ENCODE data around the gene NTMT2. TPM values are rescaled to one million over a fixed set of nuclear protein-coding genes. Genes with fewer than 3 reads are reported as not detected.
"Not testable (repeated sequence)": the region's sequence is repeated elsewhere in the genome, so short reads cannot be mapped to it uniquely, and the experiment has no call there.

The NTMT2 gene
- not detected in 2 replicates for total RNA-seq
- 0.15 TPM for polyA plus RNA-seq (2012)

DNA sequence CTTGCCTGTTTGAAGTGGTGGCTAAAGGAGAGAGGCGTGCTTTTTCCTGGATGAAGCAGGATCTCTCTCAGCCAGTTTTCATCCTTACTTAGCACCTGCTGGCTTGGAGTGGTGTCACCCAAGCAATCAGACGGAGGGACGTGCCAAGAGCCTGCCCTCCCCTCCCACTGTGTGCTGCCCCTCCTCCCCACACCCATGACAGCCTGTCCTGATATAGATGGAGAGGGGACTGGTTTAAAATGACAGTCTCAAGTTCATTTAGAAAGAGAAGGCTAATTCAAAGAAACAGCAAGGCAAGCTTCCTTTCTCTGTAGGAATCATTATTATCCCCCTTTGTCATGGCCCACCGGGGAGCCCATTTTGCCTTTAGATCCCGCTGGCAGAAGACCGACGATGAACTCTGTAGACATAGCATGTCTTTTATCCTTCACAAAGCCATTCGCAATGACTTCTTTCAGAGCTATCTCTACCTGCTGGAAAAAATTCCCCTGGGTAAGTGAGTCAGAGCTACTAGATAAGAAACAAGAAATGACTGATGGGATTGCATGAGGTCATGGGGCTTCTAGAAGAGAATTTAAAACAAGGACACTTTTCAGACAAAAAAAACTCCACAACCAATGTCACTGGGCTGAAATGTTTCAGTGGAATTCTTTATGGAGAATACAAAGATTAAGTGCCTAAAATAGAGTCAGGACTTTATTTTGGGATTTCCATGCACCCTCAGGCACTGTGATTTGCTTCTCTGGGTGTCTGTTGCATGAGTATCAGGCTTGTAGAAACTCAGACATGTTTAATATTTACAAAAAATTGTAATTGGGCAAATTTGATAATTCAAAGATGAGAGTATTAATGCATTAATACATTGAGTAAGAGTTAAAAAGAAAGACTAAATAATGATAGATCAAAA, at the start of gene NTMT2:
NTMT2 (plus strand) TSS at position 190 of the 907 bp plus-strand sequence; CDS start at position 339, 149 bp downstream.
- peak; percentile 41 for DNase-seq (ENCODE audit: low read depth)

DNA sequence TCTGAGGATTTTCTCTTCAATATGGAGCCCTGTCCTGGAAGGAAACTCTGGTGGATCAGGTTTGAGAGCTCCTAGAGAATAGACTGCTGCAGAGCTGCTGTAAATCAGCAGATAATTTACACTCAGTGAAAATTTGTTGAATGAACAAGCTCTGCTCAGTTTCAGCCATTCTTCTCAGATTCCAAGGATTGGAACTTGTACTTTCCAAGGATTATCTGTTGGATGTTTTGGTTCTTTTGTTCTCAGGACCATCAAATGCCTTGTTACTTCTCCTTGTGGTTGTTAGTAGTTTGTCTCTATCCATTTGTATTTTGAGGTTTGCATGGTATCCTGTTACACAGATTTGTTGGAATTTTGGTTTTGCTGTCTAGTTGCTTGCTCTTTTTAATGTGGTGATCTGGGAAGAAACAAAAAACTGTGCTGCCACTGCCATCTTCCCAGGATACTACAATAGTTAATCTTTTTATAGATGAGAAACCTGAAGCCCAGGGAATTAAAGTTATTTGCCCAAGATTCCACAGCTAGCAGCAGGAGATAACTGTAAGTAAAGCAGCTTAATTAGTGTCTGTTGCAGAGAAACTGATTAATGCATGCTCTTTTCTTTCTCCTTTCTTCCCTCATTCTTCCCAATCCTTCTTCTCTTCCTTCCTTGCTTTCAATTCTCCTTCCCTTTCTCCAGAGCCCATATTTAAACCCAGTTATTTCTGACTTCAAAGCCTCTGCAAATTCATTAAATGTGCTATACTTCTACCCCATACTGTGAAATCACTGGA, 49.6 kb upstream of the NTMT2 start:
- no peak for DNase-seq (ENCODE audit: low read depth)

DNA sequence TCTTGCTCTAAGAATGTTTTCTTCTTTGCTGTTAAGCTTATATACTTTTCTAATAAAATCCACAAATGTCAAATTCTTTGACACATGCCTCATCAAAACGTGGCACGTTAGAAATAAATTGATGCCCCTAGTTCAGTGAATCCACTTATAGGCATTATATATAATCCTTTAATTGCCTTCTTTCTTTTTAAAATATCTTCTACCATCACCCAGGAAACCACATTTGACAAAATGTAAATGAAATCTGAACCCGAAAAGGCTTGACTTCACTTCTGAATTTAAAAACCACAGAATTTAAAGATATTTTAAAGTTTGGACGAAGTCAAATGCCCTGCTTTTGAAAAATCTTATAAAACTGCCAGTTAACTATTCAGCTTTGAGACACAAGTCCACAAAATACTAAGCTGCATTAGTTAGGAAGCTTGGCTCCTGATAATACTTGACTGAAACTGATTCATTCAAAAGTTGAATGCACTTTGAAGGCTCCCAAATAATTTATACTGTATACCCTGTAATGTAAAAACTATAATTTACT, 48.9 kb upstream of the NTMT2 start:
- no peak for DNase-seq (ENCODE audit: low read depth)

DNA sequence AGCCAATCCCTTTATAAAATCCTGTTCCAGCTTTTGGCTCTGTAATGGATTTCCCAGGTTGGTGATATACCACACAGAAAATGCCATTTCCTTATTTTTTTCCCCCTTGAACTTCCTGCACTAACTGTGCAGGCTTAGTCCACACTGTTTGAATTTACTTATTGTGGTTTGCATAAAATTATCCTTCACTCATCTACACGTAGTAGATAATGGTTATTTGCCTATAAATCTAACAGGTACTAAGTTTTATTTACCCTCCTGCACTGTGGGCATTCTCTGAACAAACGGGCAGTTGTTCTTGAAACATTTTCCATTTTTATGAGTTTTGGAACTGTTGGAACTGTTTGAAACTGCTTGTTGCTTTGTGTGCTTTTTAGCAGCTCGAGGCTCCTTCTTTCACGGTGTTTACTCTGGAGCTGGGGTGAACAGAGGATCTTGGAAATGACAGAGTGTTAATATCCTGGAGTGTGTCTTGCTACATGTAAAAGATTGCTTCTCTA, 48.3 kb upstream of the NTMT2 start:
- no peak for DNase-seq (ENCODE audit: low read depth)

DNA sequence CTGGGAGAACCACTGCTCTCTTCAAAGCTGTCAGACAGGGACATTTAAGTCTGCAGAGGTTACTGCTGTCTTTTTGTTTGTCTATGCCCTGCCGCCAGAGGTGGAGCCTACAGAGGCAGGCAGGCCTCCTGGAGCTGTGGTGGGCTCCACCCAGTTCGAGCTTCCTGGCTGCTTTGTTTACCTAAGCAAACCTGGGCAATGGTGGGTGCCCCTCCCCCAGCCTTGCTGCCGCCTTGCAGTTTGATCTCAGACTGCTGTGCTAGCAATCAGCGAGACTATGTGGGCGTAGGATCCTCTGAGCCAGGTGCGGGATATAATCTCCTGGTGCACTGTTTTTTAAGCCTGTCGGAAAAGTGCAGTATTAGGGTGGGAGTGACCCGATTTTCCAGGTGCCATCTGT, 32.6 kb upstream of the NTMT2 start:
- DNase-seq (ENCODE audit: low read depth) = not testable (repeated sequence)

DNA sequence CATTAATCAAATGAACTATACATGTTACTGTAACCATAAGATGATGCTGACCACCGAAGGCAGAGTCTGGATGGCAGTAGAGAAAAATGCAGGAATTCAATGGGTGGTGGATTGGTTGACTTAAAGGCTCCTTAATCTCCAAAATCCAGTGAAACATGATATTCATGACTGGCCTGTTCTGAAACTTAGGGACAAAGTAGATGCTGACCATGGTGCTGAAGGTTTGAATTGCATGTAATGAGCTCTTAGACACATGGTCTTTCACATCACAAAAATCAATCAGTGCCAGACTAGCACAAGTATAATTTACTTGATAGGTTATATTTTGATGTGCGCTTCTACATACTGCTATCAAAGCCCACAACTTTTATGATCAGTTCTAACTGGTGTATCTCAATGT, 30.9 kb upstream of the NTMT2 start:
- peak; percentile 69 for DNase-seq (ENCODE audit: low read depth)

DNA sequence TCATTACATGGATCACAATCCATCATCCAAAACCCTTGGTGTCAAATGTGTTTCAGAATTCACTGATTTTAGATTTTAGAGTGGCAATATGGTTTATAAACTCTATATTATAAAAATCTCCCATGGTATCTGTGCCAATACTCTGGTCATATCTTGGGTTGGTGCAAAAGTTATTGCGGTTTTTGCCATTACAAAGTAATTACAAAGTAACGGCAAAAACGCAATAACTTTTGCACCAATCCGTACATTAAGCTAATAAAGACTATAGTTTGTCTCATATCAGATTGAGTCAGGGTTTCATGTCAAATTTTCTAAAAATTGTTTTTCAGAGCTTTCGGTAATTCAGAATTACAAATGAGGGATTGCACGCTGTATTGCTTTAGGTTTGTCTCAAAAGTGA, 23.4 kb upstream of the NTMT2 start:
- DNase-seq (ENCODE audit: low read depth) = no peak

DNA sequence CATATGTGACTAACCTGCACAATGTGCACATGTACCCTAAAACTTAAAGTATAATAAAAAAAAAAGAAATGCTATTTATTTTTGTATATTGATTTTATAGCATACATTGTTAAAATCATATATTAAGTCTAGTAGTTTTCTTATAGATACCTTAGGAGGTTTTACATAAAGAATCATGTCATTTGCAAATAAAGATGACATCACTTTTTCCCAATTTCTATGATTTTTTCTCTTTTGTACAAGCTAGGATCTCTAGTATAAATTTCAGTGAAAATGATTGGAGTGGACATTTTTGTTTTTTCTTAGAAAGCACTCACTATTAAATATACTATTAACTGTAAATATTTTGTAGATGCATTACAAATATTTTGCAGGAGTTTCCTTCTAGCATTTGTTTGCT, 20.5 kb upstream of the NTMT2 start:
- no peak for DNase-seq (ENCODE audit: low read depth)

DNA sequence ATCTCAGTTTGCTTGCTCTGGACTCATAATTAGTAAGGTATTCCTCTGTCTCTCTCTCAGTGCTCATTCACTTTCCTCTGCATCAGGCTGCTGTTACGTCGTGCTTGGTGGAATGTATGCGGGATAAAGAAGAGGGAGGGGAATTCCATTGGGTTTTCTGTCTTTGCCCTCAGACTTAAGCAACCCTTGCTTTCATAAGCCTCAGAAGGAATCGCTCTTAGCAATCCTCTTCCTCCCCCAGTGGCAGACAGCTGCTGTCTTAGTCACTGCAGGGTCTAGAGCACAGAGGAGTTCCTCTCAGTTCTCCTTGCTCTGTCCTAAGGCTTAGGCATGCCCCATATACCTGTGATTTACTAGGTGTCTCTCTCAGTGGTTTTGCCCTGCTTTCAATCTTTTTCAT, 19.1 kb upstream of the NTMT2 start:
- DNase-seq (ENCODE audit: low read depth) = peak; percentile 60

DNA sequence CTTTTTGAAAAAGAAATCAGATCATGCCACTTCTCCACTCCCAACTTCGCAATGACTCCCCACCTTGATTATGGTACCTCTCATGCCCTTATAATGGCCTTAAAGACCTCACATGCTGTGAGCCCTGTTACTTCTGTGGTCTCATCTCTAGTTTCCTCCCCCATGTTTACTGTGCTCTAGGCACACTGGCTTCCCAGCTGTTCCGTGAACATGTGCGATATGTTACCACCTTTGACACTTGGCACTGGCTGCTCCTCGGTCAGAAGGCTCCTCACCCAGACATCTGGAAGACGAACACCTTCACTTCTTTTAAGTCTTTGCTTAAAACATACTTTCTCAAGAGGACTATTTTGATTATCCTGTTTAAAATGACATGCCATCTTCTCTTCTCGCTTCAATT, 14.3 kb upstream of the NTMT2 start:
- no peak for DNase-seq (ENCODE audit: low read depth)

DNA sequence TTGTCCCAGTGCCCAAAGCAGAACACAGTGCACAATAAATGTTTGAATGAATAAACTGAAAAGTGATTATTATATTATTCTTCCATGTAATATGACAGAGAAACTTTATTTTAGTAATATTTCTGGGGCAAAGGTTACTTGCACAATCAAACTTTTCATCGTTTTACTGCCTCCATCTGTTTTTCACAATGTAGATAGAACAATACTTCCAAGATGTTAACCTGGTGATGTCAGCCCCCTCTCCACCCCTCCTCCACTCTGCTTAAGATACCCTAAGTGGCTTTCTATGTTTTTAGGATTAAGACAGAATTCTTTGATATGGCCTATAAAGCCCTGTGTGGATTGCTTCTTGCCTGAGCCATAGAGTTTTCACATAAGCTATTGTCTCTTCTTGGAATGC, 13.8 kb upstream of the NTMT2 start:
- DNase-seq (ENCODE audit: low read depth) = no peak

DNA sequence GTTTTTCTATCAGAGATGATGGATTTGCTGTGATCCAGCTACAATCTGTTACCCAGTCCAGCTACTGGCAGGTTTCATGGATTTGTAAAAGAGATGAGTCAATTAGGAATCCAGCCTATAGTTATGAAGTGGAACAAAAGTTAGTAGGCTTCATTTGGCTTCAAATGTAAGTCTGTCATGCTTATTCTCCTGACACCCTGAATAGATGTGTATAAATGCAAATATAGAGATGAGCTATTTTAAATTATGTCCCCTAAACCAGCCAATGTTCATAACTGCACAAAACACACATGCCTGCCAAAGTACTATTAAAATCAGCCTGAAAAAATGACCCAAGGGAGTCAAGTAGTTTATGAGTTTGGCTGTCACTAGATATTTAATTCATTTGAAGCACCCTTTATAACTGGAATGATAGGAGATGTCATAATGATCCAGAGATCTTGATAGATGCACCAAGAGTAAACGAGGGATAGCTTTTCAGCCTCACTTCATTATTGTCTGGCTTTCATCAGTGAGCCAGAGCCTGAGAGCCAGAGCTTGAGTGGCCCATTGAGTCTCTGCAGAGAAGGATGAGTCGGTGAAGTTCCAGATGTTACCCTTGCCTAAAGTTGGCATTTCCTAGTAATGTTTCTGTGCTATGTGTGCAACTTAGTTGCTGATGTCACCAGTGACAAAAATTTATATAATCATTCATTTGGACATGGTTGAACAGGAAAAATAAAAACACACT, 11.8 kb upstream of the NTMT2 start:
- no peak for DNase-seq (ENCODE audit: low read depth)

DNA sequence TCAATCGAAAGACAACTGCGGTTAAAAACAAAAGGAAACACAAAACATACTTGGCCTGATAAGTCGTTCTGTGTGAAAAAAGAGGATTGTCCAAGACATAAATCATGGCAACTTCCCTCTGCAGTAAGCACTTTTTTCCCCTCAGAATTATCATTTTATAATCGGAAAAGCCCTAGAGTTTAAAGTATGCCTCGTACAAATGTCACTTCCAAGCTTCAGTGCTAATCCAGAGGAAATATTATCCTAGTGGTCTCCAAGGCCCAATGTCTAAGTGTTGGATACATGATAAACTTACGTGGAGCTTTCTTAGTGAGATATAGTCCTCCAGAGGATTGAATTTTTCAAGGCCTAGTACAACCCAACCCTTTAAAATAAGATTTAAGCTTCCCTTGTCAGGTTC, 11.2 kb upstream of the NTMT2 start:
- DNase-seq (ENCODE audit: low read depth) = no peak

DNA sequence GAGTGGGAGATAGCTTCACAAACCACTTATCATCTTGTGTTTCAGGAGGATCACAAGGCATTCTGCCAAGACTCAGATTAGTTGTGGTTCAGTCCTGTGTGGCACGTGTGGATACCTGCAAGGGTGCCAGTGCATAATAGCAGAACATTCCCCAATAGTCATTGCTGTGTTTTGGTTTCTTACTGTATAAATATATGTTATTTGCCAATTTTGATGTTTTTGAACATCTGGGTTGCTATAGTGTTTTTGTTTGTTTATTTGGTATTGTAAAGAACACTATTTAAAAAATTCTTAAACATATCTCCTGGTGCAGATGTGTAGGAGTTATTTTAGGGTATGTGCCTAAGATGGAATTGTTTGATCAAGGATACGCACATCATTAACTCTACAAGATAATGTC, 5.4 kb upstream of the NTMT2 start:
- DNase-seq (ENCODE audit: low read depth) = no peak

DNA sequence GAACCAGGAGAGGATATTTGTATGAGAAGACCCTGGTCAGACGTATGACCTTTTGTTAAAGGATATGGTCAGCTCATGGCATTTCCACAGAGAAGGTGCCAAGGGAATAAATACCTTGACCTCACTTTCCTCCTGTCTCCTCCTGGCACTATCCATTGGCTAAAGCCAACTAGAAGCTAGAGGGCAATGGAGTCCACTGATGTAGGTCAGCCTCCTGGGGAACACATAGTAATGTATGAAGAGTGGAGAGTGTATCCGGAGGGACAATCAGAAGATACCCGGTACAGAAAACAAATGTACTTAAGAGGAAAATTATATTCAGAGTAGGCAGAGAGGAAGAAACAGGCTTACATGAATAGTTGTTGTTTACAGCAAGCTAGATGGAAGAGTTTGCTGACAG, 698 bp upstream of the NTMT2 start:
- DNase-seq (ENCODE audit: low read depth) = no peak

DNA sequence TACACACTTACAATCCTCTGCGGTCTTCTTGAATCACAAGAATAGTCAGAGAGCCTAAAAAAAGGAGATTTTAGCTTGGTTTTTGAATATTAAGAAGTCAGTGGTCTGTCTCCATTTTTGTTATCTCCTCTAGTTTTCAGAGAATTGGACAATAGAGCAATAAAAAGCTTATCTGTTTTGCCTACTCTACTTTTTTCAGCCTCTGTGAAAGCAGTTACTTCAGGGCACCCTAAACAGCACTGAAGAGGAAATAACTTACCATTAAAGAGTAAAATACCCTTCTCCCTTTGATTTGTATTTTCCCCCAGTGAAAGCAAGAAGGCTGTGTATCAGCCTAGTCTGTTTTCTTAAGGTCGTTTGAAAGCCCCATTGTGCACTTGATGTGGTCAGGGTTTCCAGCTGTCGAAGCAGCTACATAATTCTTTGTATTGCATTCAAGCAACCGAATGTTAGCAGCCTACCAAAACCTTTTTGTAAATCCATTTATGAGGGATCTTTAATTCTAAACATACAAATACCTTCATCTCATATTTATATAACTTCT, 1.0 kb downstream of the NTMT2 start:
- DNase-seq (ENCODE audit: low read depth) = peak; percentile 68

DNA sequence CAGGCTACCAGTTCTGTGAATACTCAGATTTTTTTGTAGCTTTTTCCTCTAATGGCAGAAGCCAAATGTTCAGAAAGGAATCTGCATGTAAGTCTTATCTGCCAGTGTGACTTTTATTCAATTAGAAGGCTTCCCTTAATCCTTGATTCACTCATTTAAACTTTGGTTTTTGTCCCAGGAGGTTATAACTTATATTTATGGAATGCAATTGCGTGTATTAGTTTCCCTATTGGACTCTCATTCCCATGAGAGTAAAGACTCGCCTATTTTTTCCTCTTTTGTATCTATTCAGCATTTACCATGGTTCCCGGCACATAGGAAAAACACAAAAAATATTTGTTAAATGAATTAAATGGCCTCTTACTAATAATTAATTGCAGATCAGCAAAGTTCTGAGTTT, 3.5 kb downstream of the NTMT2 start:
- DNase-seq (ENCODE audit: low read depth) = no peak

DNA sequence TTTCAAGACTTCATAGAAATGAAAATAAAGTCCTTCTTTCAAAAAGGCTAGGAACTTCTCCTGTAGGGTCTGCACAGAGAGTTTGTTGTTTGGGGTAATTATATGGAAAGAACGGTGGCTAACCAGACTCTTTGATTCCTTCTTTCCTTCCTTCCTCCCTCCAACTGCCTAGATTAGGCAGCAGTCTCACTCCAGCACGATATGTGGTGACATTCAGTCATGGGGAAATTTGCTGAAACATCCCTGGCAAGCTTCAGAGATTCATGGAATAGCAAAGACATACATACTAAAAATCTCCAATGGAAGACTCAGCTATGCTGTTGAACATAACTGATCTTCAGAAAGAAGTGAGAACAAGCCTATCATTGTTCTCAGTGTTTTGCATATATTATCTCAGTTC, 4.3 kb downstream of the NTMT2 start:
- DNase-seq (ENCODE audit: low read depth) = peak; percentile 16

DNA sequence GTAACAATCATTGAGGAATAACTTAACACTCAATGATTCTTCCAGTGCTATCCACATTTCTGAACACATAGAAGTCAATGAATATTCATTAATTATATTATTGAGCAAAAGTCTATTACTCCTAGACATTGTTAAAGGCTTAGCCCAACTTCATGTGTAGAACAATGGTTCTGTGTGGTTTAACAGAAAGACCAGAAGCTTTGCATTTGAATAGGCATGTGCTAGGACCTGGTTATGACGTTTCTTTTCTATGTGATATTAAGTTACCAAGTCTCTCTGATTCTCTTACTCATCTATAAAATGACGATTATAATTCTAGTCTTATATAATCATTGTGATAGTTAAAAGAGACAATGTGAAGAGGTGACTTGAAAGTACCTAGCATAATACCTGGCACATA, 5.2 kb downstream of the NTMT2 start:
- DNase-seq (ENCODE audit: low read depth) = no peak

DNA sequence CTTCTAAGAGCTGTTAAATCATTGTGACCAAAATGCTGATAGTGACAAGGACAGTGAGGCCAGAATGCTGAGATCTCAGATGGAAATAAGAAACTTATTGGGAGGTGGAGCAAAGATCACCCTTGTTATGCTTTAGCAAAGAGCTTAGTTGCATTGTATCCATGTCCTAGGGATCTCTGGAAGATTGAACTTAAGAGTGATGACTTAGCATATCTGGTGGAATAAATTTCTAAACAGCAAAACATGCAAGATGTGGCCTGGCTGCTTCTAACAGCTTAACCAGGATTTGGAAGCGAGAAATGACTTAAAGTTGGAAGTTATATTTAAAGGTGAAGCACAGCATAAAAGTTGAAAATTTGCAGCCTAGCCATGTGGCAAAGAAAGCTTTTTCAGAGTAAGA, 7.7 kb downstream of the NTMT2 start:
- no peak for DNase-seq (ENCODE audit: low read depth)

DNA sequence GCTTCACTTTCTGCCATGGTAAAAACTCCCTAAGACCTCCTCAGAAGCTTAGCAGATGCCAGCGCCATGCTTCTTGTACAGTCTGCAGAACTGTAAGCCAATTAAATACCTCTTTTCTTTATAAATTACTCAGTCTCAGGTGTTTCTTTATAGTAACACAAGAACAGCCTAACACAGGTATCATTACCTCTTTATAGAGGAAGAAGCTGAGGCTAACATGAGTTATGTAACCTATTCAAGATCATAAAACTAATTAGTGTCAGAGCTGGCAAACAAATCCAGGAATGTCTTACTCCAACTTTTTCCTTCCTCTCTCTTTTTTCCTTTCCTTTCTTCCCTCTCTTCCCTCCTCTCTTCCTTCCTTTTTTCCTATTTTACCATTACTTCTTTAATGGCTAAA, 9.3 kb downstream of the NTMT2 start:
- no peak for DNase-seq (ENCODE audit: low read depth)
